ENCODE results near the gene SKIL.

The SKIL gene

GRCh38 chr3:170418422-170419398, 61.2 kb downstream of the SKIL start, which contains the start of gene CLDN11:
TSS of gene CLDN11 (plus strand) at chr3:170418868. CDS start at chr3:170419067, 199 bp downstream.
- no peak for TF ChIP-seq CTCF (IDR thresholded peaks at IDR 0.05; ENCODE audit: unreplicated experiment in 3 of 3)
- Mint-ChIP-seq H3K27ac (peak within 1 kb of the TSS; percentile 84 to 91 (median 89)), H3K27me3 (ENCODE audit: low read depth) (peaks cover 16% of the 10 kb centered on the region), H3K36me3 (ENCODE audit: low read depth) (peaks cover 18% of the 10 kb centered on the region), H3K4me3 (peak within 1 kb of the TSS; percentile 86 to 95 (median 89)), H3K4me1 (peaks cover 36% of the 10 kb centered on the region), H3K9me3 (no peaks in the 10 kb centered on the region)

GRCh38 chr3:170419557-170420087, 62.1 kb downstream of the SKIL start:
- Mint-ChIP-seq H3K9me3 (no peaks in the 10 kb centered on the region), H3K27me3 (ENCODE audit: low read depth) (peaks cover 16% of the 10 kb centered on the region), H3K27ac (no peak overlapping the region), H3K4me3 (peak overlapping the region; percentile 75 to 89 (median 84)), H3K4me1 (peaks cover 29% of the 10 kb centered on the region), H3K36me3 (ENCODE audit: low read depth) (peaks cover 25% of the 10 kb centered on the region)
- TF ChIP-seq CTCF (IDR thresholded peaks at IDR 0.05; ENCODE audit: unreplicated experiment in 3 of 3) = no peak

- TF ChIP-seq CTCF (IDR thresholded peaks at IDR 0.05; ENCODE audit: unreplicated experiment in 3 of 3) = no peak
- Mint-ChIP-seq H3K9me3 (no peaks in the 10 kb centered on the region), H3K4me1 (peaks cover 28% of the 10 kb centered on the region), H3K27ac (peak overlapping the region; percentile 70 to 88 (median 77)), H3K27me3 (ENCODE audit: low read depth) (peaks cover 16% of the 10 kb centered on the region), H3K36me3 (ENCODE audit: low read depth) (peaks cover 26% of the 10 kb centered on the region), H3K4me3 (peak overlapping the region; percentile 75 to 89 (median 84))
These were observed 62.8 kb downstream of the SKIL start for GRCh38 chr3:170420307-170420821.

GRCh38 chr3:170421111-170421641, 63.7 kb downstream of the SKIL start:
- Mint-ChIP-seq H3K4me1 (peaks cover 28% of the 10 kb centered on the region), H3K4me3 (peak overlapping the region; percentile 75 to 89 (median 84)), H3K36me3 (ENCODE audit: low read depth) (peaks cover 26% of the 10 kb centered on the region), H3K27me3 (ENCODE audit: low read depth) (peaks cover 16% of the 10 kb centered on the region), H3K27ac (peak overlapping the region; percentile 70 to 88 (median 77)), H3K9me3 (no peaks in the 10 kb centered on the region)
- TF ChIP-seq CTCF (IDR thresholded peaks at IDR 0.05; ENCODE audit: unreplicated experiment in 3 of 3) = no peak

- no peaks in the 10 kb centered on the region for H3K9me3 Mint-ChIP-seq
- H3K27me3 Mint-ChIP-seq (ENCODE audit: low read depth) = peaks cover 16% of the 10 kb centered on the region
- H3K4me1 Mint-ChIP-seq = peaks cover 26% of the 10 kb centered on the region
- H3K36me3 Mint-ChIP-seq (ENCODE audit: low read depth) = peaks cover 26% of the 10 kb centered on the region
- peak overlapping the region; percentile 70 to 88 (median 77) for H3K27ac Mint-ChIP-seq
- no peak for TF ChIP-seq CTCF (IDR thresholded peaks at IDR 0.05; ENCODE audit: unreplicated experiment in 3 of 3)
- H3K4me3 Mint-ChIP-seq = peak overlapping the region; percentile 75 to 89 (median 84)
These were observed 64.2 kb downstream of the SKIL start for GRCh38 chr3:170421758-170422157.

Data from nephron (organoid).